NCI-H226 (cell line): ENCODE measurements around the gene TOP2B.

Experiments used
- DNase-seq: peaks from one replicate; pipeline ENCODE4 v3.0.0-alpha.2; 2015

TOP2B gene

GRCh38 chr3:25674670-25675069 is 10.0 kb upstream of the TOP2B start:
- DNase-seq: no peak

- no peak for DNase-seq
These were observed 9.1 kb upstream of the TOP2B start for GRCh38 chr3:25673738-25674298.

DNA sequence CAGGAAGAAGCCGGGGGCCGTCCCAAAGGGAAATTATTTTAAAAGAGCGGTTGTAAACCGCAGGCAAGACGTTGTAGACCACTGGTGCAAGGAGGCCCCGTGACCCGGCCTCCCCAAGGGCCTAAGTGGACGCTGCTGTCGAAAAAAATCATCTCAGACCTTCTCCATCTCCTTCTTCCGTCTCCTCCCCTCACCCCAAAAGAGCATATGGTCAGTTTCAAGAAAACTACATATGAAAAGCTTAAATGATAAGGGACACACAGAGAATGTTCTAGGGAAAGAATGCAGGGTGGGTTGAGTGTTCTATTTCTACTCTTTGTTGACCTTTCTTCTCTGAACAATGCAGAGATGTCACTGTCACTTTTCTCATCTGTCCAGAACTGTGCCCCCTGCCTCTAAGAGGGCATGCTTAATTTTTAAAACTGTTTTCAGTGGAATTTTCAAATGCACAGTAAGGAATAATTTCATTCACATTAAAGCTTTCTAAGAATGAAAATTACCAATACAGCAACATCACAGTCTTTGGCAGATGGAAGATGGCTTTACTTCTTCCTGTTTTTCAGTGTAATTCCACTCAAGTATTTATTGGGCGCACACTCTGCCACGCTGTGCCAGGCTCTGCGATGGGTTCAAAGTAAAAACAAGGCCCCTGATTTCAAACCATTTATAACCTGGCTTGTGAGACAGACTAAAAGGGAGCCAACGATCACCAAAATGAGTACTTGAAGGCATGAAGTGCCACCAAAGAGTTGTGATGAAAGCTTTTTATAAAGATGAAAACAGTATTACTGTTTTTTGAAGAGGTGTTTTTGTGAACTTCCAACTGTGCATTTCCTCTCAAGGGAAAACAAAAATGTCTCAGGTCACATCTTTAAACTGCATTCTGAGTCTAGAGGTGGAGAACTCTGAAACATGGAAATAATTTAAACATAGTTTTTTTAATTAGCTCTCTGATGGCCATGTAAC is 891 bp upstream of the TOP2B start:
- DNase-seq: no peak

DNA sequence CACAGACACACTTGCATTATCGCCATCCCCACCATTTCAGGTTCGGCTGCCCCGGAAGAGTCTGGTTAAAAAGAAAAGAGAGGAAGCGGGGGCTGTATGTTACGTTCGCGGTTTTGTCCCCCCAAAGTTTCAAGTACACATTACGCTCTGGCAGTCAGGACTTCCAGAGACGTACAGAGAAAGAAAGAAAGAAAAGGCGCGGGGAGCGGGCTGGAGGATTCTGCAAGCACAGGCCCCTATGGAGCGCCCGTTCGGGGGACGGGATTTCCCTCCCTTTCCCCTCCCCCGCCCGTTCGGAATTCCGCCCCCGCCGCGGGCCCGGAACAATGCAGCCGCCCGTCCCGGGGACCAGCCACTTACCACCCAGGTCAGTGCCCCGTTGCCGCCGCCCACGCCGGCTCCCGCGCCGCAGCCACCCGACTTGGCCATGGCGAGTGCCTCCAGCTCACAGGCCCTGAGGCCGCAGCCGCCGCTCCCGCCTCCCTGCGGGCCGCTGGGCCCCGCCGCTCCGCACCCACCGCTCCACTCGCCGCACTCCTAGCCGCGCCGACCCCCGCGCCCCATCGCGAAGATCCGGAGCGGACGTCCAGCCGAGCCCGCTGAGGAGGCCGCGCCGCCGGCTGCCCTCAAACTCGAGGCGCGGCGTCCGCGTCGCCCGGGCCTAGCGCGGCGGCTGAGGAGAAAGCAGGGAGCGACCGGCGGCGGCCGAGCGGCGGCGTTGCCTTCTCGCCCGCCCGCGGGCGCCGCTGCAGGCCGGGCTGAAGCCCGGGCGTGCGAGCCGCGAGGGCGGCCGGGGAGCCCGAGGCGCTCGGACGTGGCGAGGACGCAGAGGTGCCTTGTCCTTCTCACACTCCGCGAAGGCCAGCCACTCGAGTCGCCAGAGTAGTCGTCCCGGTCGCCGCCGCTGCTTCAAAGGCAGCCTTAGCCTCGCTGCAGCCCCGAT is 567 bp downstream of the TOP2B start:
- peak; percentile 20 for DNase-seq

GRCh38 chr3:25663347-25663868 is 1.3 kb downstream of the TOP2B start:
- peak; percentile 7 for DNase-seq

- no peak for DNase-seq
These were observed 1.9 kb downstream of the TOP2B start for GRCh38 chr3:25662736-25663320.

DNA sequence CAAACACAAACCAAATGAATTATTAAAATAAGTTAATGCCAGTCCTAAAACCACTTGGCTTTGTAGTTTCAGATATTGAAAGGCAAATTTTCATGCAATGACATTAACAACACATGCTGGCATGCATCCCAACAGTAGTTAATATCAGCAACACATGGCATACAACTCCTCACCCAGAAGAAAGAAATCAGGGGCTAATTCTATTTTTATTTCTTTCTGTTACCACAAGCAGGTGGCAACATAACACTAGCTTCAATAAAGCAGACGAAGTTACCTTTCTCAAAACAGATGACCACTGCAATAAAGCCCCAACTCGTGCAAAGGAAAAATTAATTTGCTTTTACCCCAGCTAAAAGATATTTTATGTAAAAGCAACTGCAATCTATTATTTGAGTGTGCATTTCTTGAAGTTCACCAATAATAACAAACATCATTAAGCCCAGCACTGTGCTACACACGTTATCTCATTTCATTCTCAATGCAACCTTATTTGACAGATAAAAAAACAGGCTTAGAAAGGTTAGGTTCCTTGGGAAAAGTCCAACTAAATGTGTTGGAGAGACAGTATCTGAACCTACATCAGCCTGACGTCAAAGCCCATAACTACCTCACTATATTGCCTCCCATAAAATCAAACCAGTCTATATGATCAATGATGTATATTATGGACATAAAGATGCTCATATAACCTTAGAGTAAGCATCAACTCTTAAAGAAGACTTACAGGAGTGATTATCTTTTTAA is 2.8 kb downstream of the TOP2B start:
- no peak for DNase-seq

DNA sequence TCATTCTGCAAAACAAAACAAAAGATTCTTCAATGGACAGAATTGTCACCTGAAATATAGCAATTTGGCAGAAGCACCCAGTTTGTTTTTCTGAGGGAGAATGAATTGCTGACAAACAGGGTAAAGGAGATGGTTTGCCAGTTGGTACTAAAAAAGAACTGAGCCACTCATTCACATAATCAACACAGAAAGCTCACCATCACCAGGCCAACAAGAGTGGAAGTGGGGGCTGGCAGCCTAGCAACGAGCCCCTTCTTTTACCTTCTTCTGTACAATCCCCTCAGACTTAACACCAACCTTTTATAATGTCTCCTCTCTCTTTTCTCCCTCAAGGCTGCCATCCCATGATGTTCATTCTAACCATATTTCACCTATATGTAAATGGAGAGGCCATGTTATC is 5.9 kb downstream of the TOP2B start:
- no peak for DNase-seq

DNA sequence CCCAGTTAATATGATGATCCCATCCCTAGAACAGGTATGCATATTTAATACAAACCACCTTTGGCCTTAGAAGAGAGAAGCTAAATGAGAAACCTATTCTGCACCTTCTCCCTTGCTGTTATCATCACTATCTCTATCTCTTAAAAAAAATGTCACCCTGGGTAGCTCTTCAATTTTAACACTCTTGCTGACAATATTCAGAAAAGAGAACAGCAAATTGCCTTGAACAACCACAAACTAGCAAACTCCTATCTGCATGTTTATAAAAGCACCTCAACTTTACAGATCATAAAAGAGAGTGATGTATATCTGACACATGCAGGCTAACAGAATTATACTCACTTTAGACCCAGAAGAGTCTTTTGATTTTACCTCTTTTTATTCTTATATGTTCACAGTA is 7.4 kb downstream of the TOP2B start:
- no peak for DNase-seq

GRCh38 chr3:25655659-25656058 is 9.0 kb downstream of the TOP2B start:
- no peak for DNase-seq

DNA sequence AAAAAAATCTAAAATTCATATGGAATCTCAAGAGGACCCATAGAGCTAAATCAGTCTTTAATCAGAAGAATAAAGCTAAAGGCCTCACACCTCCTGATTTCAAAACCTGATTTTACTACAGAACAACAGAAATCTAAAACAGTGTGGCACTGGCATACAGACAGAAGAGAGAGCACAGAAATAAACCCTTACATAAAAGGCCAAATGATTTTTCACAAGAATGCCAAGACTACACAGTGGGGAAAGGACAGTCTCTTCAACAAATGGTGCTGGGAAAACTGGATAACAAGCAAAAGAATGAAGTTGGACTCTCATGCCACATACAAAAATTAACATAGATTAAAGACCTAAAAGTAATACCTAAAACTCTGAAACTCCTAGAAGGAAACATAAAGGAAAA is 10.1 kb downstream of the TOP2B start:
- DNase-seq: no peak

GRCh38 chr3:25653322-25653721 is 11.4 kb downstream of the TOP2B start:
- DNase-seq: no peak

GRCh38 chr3:25652921-25653320 is 11.8 kb downstream of the TOP2B start:
- DNase-seq: no peak

DNA sequence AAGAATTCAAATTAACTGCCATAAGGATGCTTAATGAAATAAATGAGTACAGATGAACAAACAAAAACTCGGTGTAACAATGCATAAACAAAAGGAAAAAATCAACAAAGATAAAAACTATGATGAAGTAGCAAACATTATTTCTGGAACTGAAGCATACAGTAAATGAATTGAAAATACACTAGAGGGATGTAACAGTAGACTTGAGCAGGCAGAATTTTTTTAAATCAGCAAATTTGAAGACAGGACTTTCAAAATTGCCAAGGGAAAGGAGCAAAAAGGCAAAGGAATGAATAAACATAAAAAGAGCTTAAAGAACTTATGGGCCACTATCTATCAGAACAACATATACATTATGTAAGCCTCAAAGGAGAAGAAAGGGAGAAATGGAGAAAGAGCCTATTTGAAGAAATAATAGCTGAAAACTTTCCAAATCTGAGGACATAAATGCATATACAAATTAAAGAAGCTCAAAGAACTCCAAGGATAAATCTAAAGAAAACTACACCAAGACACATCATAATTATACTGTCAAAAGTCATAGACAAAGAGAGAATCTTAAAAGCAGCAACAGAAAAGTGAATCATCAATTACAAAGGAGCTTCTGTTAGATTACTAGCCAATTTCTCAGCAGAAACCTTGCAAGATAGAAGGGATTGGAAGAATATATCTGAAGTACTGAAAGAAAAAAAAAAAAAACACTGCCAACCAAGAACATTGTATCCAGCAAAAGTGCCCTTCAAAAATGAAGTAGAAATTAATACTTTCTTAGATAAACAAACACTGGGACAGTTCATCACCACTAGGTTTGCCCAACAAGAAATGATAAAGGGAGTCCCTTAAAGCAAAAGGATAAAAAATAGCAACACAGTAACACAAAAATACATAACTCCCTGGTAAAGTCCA is 15.5 kb downstream of the TOP2B start:
- no peak for DNase-seq

DNA sequence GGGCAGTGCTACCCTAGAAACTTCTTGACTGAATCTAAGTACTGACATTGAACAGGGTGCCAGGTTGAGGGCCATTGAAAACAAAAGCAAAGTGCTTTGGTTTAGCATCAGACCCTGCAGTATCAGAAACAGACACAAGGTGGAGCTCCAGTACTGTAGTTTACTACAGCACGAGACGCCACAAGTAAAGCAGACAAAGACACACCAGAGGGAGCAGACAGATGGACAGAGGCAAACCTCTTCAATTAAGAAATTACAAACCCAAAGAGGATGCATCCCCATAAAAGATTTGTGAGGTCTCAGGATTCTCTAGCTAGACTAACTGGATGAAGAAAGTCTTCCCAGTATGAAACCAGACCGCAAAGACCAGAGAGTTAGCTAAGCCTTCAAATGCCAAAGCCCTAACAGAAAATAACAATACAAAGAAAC is 16.6 kb downstream of the TOP2B start:
- peak; percentile 59 for DNase-seq

DNA sequence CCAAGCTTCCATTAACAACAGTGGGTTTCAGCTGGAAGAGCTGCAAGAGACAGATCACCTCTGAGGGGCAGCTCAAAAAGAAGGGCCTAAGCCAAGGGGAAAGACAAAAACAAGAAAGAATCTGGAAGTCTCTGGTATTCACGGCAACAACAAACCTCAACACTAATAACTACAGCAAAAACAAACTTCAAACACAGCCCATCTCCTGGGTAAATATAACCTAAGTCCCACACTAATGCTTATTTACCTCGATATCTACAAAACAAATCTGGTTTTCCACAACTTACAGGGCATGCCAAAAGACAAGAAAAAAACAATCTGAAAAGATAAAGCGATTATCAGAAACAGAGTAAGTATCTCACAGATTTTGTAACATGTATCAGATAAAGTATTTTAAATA is 29.7 kb downstream of the TOP2B start:
- no peak for DNase-seq

DNA sequence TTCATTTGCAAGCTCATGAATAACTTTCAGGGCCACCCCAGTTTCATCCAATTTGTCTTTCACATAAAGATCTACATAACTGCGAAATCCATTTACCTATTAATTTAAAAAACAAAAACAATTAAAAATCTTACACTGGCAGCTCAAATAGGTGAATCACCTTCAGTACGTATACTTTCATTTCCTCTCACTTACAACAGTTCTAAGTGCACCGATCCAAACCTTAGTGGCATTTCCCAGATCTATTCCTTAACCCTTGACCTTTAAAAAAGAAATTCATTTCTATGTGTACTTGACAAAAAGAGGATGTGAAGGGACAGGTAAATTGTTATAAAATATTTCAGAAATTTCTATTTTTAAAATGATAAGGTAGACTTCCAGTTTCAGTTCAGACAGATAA is 30.8 kb downstream of the TOP2B start:
- no peak for DNase-seq

- DNase-seq: no peak
These were observed 32.7 kb downstream of the TOP2B start for GRCh38 chr3:25631989-25632388.

GRCh38 chr3:25621087-25621486 is 43.6 kb downstream of the TOP2B start:
- DNase-seq: no peak

DNA sequence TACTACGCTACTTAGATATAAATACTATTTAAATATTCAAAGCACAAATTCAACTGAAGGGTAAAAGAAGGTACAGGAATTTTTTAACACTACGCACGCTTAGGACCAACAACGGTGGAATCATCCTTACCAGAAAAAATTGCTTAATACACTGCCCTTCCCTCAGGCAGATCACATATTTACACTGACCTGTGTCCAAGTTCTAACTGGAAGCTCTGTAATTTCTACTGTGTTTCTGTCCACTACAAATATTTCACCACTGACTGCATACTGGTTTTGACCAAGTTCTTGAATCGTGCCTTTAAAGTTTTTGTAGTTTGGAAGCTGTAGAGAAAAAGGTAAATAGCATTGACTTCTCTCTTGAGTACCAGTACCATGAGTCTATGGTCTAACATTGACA is 44.2 kb downstream of the TOP2B start:
- DNase-seq: no peak

DNA sequence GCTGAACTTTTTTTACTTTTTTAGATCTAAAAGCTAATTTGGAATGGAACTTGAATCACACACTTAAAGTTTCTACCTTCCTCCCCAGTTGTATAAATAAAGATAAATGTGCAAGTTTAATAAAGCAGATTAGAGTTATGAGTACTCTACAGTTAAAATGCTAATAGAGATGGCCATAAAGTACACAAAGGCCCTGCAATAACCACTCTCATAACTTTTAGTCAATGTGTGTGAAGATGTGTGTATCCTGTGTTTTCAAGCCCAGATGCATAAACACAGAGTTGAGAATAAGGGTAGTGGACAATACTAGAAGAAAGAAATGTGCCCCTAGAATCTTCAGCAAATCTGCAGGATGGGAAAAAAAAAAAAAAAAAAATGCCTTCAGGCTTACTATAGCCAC is 45.3 kb downstream of the TOP2B start:
- no peak for DNase-seq
